Esophagus muscularis mucosa (tissue), 4 donors: ENCODE measurements around the gene NAGS. TPM values are rescaled to one million over a fixed set of nuclear protein-coding genes. Genes with fewer than 3 reads are reported as not detected.
A peak's percentile ranks its signal among the peaks of the same experiment; 100 is the strongest.
"Not testable (repeated sequence)": the region's sequence is repeated elsewhere in the genome, so short reads cannot be mapped to it uniquely, and the experiment has no call there.

Experiments
- DNase-seq: peaks from one replicate; pipeline ENCODE4 v3.0.0-alpha.2; 2017; ENCODE audit errors: extremely low spot score
- H3K27ac ChIP-seq, 4 donors: fragments of 200-600 bp; sonication (generic); replicated peaks in 1 of 4; 1 replicate in 3 of 4; 2 replicates in 1 of 4; pipeline ENCODE4 v1.5.1; 2016 to 2019; ENCODE audit warnings: mild to moderate bottlenecking in 1 of 4
- H3K27me3 ChIP-seq, 4 donors: fragments of 200-600 bp; sonication (generic); one replicate each; pipeline versions ENCODE4 v1.5.1 to v1.6.0; 2016 to 2019
- H3K36me3 ChIP-seq, 4 donors: fragments of 200-600 bp; sonication (generic); one replicate each; pipeline ENCODE4 v1.5.1; 2016 to 2019
- H3K4me1 ChIP-seq, 4 donors: fragments of 200-600 bp; sonication (generic); one replicate each; pipeline ENCODE4 v1.5.1; 2016 to 2019
- H3K4me3 ChIP-seq, 4 donors: fragments of 200-600 bp; sonication (generic); 1 replicate in 2 of 4; 2 replicates in 2 of 4; pipeline ENCODE4 v1.5.1; 2016 to 2019; ENCODE audit warnings: mild to moderate bottlenecking in 4 of 4, moderate library complexity in 1 of 4
- H3K9me3 ChIP-seq, 4 donors: fragments of 200-600 bp; sonication (generic); 1 replicate in 3 of 4; 2 replicates in 1 of 4; pipeline ENCODE4 v1.5.1; 2016 to 2019
- EP300 ChIP-seq: sonication (generic); formaldehyde crosslinking; IDR thresholded peaks from one replicate; pipeline ENCODE4 v1.6.1; 2017; ENCODE audit warnings: antibody characterized with exemption
- POLR2A ChIP-seq: fragments of 450-650 bp; IDR thresholded peaks from one replicate; pipeline ENCODE4 v1.6.1; 2017; ENCODE audit warnings: antibody characterized with exemption, moderate library complexity, mild to moderate bottlenecking, low read depth
- POLR2AphosphoS5 ChIP-seq, 2 donors: sonication (generic); formaldehyde crosslinking; IDR thresholded peaks; one replicate each; pipeline ENCODE4 v1.6.1; 2017; ENCODE audit warnings: antibody characterized with exemption in 2 of 2
- WGBS: methylation state at CpG from one replicate; pipeline ENCODE4 v1.1.5; 2018; 5-methylcytosine and 5-hydroxymethylcytosine counted together
- intact Hi-C: fragments of 100-400 bp; cut with DNase I; formaldehyde crosslinking; loops from one replicate; pipeline ENCODE4 v1.15.1; 2023
- total RNA-seq, 4 donors: library from RNA; depleted of rRNA; stranded (reverse); fragments of >200 nt; gene quantifications; one replicate each; pipeline versions ENCODE4 v1.1.0 to v1.2.1, GENCODE V29; 2016
- TF ChIP-seq, protein P1 (sequence below), 3 experiments: fragments of 200-600 bp in 2 of 3; fragments of 450-650 bp in 1 of 3; sonication (generic) in 2 of 3; IDR thresholded peaks; one replicate each; pipeline ENCODE4 v1.5.1; 2017 to 2019; ENCODE audit warnings: antibody characterized with exemption in 3 of 3, mild to moderate bottlenecking in 2 of 3, moderate library complexity in 1 of 3

NAGS gene
- total RNA-seq, 4 donors from 2014 or later: 0.83 to 3.4 (median 1.8) TPM

- TF ChIP-seq POLR2A (no peak), POLR2AphosphoS5 (IDR thresholded peaks at IDR 0.05) (no peak), EP300 (no peak)
- TF ChIP-seq, protein P1, sequence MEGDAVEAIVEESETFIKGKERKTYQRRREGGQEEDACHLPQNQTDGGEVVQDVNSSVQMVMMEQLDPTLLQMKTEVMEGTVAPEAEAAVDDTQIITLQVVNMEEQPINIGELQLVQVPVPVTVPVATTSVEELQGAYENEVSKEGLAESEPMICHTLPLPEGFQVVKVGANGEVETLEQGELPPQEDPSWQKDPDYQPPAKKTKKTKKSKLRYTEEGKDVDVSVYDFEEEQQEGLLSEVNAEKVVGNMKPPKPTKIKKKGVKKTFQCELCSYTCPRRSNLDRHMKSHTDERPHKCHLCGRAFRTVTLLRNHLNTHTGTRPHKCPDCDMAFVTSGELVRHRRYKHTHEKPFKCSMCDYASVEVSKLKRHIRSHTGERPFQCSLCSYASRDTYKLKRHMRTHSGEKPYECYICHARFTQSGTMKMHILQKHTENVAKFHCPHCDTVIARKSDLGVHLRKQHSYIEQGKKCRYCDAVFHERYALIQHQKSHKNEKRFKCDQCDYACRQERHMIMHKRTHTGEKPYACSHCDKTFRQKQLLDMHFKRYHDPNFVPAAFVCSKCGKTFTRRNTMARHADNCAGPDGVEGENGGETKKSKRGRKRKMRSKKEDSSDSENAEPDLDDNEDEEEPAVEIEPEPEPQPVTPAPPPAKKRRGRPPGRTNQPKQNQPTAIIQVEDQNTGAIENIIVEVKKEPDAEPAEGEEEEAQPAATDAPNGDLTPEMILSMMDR (IDR thresholded peaks at IDR 0.05): no peak
- H3K36me3 ChIP-seq: no peaks in the 10 kb centered on the region
- 93% methylated on average over 9 of the region's 9 CpGs for WGBS
- no peak overlapping the region for H3K4me3 ChIP-seq
- H3K9me3 ChIP-seq: no peaks in the 10 kb centered on the region
- DNase-seq: no peak
- intact Hi-C loops: no loop called here
- H3K27ac ChIP-seq: no peak overlapping the region
- H3K27me3 ChIP-seq: peaks cover 0 to 61% (median 11%) of the 10 kb centered on the region in 4 donors
- H3K4me1 ChIP-seq: peaks cover 10 to 15% (median 10%) of the 10 kb centered on the region in 4 donors
These were observed 16.1 kb upstream of the NAGS start for GRCh38 chr17:43988301-43988700.

DNA sequence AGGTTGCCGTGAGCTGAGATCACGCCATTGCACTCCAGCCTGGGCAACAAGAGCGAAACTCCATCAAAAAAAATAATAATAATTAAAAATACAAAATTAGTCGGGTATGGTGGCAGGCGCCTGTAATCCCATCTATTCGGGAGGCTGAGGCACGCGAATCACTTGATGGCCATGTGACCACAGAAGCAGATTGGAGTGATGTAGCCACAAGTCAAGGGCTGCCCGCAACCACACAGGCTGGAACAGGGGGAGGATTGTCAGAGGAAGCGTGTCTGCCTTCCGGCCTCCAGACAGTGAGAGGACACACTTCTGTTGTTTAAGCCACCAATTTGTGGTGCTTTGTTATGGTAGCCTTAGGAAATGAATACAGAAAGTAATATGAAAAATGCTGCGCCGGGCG lies 11.8 kb upstream of the NAGS start:
- TF ChIP-seq POLR2AphosphoS5 (IDR thresholded peaks at IDR 0.05): no peak
- TF ChIP-seq, protein P1 (IDR thresholded peaks at IDR 0.05): no peak
- no peak for TF ChIP-seq EP300
- TF ChIP-seq POLR2A: no peak

DNA sequence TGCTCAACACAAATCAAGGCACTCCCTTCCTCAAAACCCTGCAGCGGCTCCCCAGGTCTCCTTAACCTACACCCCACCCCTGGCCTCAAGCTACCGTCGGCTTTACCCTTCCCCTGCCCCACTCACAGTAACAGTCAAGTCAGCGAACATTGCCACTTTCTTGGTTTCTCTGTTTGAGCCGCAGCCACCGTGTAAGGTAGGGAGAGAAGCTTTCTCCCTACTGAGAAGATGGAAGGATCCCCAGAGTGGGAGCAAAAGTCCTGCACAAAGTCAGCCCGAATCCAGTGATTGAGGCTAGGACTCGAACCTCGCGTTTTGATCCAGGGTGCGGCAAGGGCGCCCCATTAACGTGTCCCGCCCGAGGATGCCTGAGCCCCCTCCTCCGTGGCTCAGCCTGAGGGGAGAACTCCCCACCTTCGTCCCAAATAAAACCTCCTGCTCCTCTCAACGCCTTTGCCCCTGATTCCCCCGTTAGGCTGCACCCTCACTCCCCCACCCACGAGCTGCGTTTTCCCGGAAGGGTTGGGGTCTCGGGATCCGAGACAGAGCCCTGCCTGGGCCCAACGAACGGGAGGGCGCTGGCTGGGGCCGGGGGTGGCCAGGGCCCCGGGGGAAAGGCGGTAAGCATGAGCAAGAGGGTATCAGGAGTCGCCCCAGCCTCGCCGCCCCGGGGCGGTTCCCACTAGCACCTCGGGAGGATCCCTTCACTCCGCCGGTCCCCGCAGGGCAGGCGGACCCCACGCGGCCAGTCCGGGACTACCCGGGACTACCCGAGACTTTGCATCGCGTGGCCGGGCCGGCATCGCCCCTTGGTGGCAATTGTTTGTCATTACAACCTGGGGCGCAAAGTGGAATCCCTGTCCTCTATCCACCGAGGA lies 9.9 kb upstream of the NAGS start:
- H3K27ac ChIP-seq: no peak overlapping the region
- 31% methylated on average over 9 of the region's 52 CpGs for WGBS
- DNase-seq: no peak
- H3K4me1 ChIP-seq: peaks cover 9 to 12% (median 11%) of the 10 kb centered on the region in 4 donors
- H3K4me3 ChIP-seq: peak overlapping the region; percentile 29 to 50 (median 40)
- peaks cover 0 to 23% (median 13%) of the 10 kb centered on the region in 4 donors for H3K27me3 ChIP-seq
- TF ChIP-seq POLR2A (no peak), EP300 (no peak), POLR2AphosphoS5 (IDR thresholded peaks at IDR 0.05) (no peak)
- TF ChIP-seq, protein P1 (IDR thresholded peaks at IDR 0.05): peak; percentile 74 to 90 (median 75)
- intact Hi-C loops: loop anchor here (5.0 to 10.0 kb wide), 2 partner anchors 52 to 120 kb away; partner anchors contain the start of gene PPY
- no peaks in the 10 kb centered on the region for H3K36me3 ChIP-seq
- no peaks in the 10 kb centered on the region for H3K9me3 ChIP-seq

More for the DNA sequence above, 11.8 kb upstream of the NAGS start:
- no peak for DNase-seq
- Histone ChIP-seq H3K9me3 (no peaks in the 10 kb centered on the region), H3K36me3 (no peaks in the 10 kb centered on the region), H3K4me3 (no peak overlapping the region), H3K27ac (no peak overlapping the region), H3K4me1 (peaks cover 9 to 12% (median 11%) of the 10 kb centered on the region in 4 donors), H3K27me3 (peaks cover 0 to 23% (median 16%) of the 10 kb centered on the region in 4 donors)
- WGBS: 96% methylated on average over 14 of the region's 14 CpGs
- intact Hi-C loops: loop anchor here (5.0 to 10.0 kb wide), 2 partner anchors 50 to 118 kb away; partner anchors contain the start of gene PPY

DNA sequence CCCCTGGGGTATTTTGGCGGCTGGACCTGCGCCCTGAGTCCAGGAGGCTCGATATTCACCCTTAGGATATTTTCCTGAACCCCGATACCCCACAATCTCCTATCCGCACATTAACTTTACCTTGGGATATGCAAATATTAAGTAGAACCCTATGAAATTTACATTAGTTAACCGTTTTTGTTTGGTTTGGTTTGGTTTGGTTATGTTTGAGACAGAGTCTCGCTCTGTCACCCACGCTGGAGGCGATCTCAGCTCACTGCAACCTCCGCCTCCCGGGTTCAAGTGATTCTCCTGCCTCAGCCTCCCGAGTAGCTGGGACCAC lies 9.3 kb upstream of the NAGS start:
- Histone ChIP-seq H3K27me3 (peaks cover 0 to 23% (median 13%) of the 10 kb centered on the region in 4 donors), H3K4me1 (peaks cover 9 to 12% (median 11%) of the 10 kb centered on the region in 4 donors), H3K4me3 (peak overlapping the region in 1 of 4 donors; percentile 40), H3K27ac (no peak overlapping the region), H3K9me3 (no peaks in the 10 kb centered on the region), H3K36me3 (no peaks in the 10 kb centered on the region)
- WGBS: 26% methylated on average over 12 of the region's 12 CpGs
- TF ChIP-seq POLR2A: no peak
- TF ChIP-seq, protein P1 (IDR thresholded peaks at IDR 0.05): peak in 1 of 3 experiments; percentile 3
- intact Hi-C loops: loop anchor here (10.0 kb wide), 1 partner anchor 120 kb away; no protein-coding TSS in a partner anchor
- DNase-seq: no peak

GRCh38 chr17:43997180-43997579 lies 7.2 kb upstream of the NAGS start:
- not testable (repeated sequence) for H3K4me3 ChIP-seq, H3K36me3 ChIP-seq, H3K27ac ChIP-seq, H3K9me3 ChIP-seq, DNase-seq
- peaks cover 9 to 12% (median 11%) of the 10 kb centered on the region in 4 donors for H3K4me1 ChIP-seq
- WGBS: 96% methylated on average over 5 of the region's 5 CpGs
- peaks cover 0 to 23% (median 10%) of the 10 kb centered on the region in 4 donors for H3K27me3 ChIP-seq
- intact Hi-C loops: loop anchor here (10.0 kb wide), 1 partner anchor 122 kb away; no protein-coding TSS in a partner anchor
